GM18511 (cell line): ENCODE measurements around the gene TPI1.
A peak's percentile ranks its signal among the peaks of the same experiment; 100 is the strongest.
"Not testable (repeated sequence)": the region's sequence is repeated elsewhere in the genome, so short reads cannot be mapped to it uniquely, and the experiment has no call there.

Experiments used
- ATAC-seq: cut with Tn5 transposase; IDR thresholded peaks from one replicate; pipeline ENCODE4 v1.9.1; 2021; ENCODE audit warnings: mild to moderate bottlenecking, moderate library complexity; ENCODE audit not compliant: unreplicated experiment

The TPI1 gene

GRCh38 chr12:6868211-6869048 is 1.1 kb downstream of the TPI1 start:
- no peak for ATAC-seq

GRCh38 chr12:6869049-6870021 is 2.0 kb downstream of the TPI1 start:
- ATAC-seq: no peak

- ATAC-seq: not testable (repeated sequence)
These were observed 3.0 kb downstream of the TPI1 start for GRCh38 chr12:6870304-6870703.

- ATAC-seq: no peak
These were observed 4.0 kb downstream of the TPI1 start for GRCh38 chr12:6871052-6871957.

- peak; percentile 43 for ATAC-seq
These were observed 5.0 kb downstream of the TPI1 start for GRCh38 chr12:6872073-6873048.

- ATAC-seq: peak; percentile 77
These were observed 6.0 kb downstream of the TPI1 start, which contains the start of gene SPSB2 for GRCh38 chr12:6873094-6874014. SPSB2 (minus strand) TSS chr12:6873303; CDS start chr12:6872901, 402 bp downstream.

- ATAC-seq: not testable (repeated sequence)
These were observed 6.7 kb downstream of the TPI1 start for GRCh38 chr12:6874015-6874368.

- ATAC-seq: not testable (repeated sequence)
These were observed 12.5 kb downstream of the TPI1 start for GRCh38 chr12:6879824-6880223.

- ATAC-seq: no peak
These were observed 15.9 kb downstream of the TPI1 start for GRCh38 chr12:6883252-6883651.

- ATAC-seq: no peak
These were observed 16.4 kb downstream of the TPI1 start for GRCh38 chr12:6883683-6884082.

- no peak for ATAC-seq
These were observed 17.2 kb downstream of the TPI1 start for GRCh38 chr12:6884539-6884938.

GRCh38 chr12:6886206-6886999 is 19.1 kb downstream of the TPI1 start:
- not testable (repeated sequence) for ATAC-seq

GRCh38 chr12:6887460-6887859 is 20.1 kb downstream of the TPI1 start:
- no peak for ATAC-seq

GRCh38 chr12:6888360-6888759 is 21.0 kb downstream of the TPI1 start:
- ATAC-seq: no peak

- not testable (repeated sequence) for ATAC-seq
These were observed 21.5 kb downstream of the TPI1 start for GRCh38 chr12:6888794-6889193.

- ATAC-seq: not testable (repeated sequence)
These were observed 22.6 kb downstream of the TPI1 start for GRCh38 chr12:6889775-6890573.
